ENCODE results near the gene GPR162. TPM values are rescaled to one million over a fixed set of nuclear protein-coding genes. Genes with fewer than 3 reads are reported as not detected.

The GPR162 gene
- total RNA-seq, 1 experiment from 2014 or later = 6.1 TPM

GRCh38 chr12:6784296-6784695, 37.3 kb upstream of the GPR162 start:
- H3K4me1 Mint-ChIP-seq = peaks cover 20 to 25% of the 10 kb centered on the region in 2 experiments
- no peaks in the 10 kb centered on the region for H3K27me3 ChIP-seq (ENCODE audit: insufficient read depth, low read length)
- no peaks in the 10 kb centered on the region for H4K20me1 ChIP-seq (ENCODE audit: control insufficient read depth, insufficient read depth, insufficient read length)
- no peak overlapping the region for H2BK12ac ChIP-seq (ENCODE audit: insufficient read length, low read depth, low read length)
- no peak for TF ChIP-seq CTCF (conservative IDR thresholded peaks at IDR 0.05)
- no peak overlapping the region for H3K56ac ChIP-seq (ENCODE audit: insufficient read length, low read depth, low read length)
- no peak overlapping the region for H2BK120ac ChIP-seq (ENCODE audit: low read depth, low read length, poor library complexity, severe bottlenecking)
- no peak overlapping the region for H3K27ac Mint-ChIP-seq
- no peak overlapping the region for H3T11ph ChIP-seq (ENCODE audit: low read length)
- H3K9ac ChIP-seq (ENCODE audit: extremely low read depth, insufficient read length, low read length) = no peak overlapping the region
- no peak for DNase-seq
- no peak overlapping the region; a peak in 1 of 5 replicates for H3K4me3 Mint-ChIP-seq
- no CpG with 5 or more reads among the region's 5 CpGs for WGBS (ENCODE audit: extremely low coverage, insufficient read length, low lambda C conversion rate)
- no peak overlapping the region for H4K5ac ChIP-seq (ENCODE audit: insufficient read length, low read depth, low read length)
- no peak overlapping the region for H4K91ac ChIP-seq (ENCODE audit: insufficient read length, low read depth, low read length)
- no peaks in the 10 kb centered on the region for H3K36me3 Mint-ChIP-seq (ENCODE audit: insufficient read depth in 1 of 3, low read depth in 3 of 3)
- no peak overlapping the region for H3K27ac ChIP-seq (ENCODE audit: insufficient read length, low read depth, low read length)
- no peaks in the 10 kb centered on the region for H3K9me3 Mint-ChIP-seq
- H3K4me1 ChIP-seq (ENCODE audit: insufficient read depth, low read length) = peaks cover 2% of the 10 kb centered on the region; the same call in 1 of the 2 replicates
- no peak overlapping the region for H2BK20ac ChIP-seq (ENCODE audit: low read depth, low read length, poor library complexity, severe bottlenecking)
- no peak overlapping the region for H2BK15ac ChIP-seq (ENCODE audit: low read depth, low read length)
- no peaks in the 10 kb centered on the region for H3K9me3 ChIP-seq (ENCODE audit: control insufficient read depth, low read depth, low read length)
- no peak overlapping the region for H3K14ac ChIP-seq (ENCODE audit: insufficient read depth, low read length)
- H2AK5ac ChIP-seq (ENCODE audit: insufficient read length, low read length) = no peak overlapping the region
- no peaks in the 10 kb centered on the region for H3K79me1 ChIP-seq (ENCODE audit: insufficient read depth, low read depth, low read length, poor library complexity, severe bottlenecking)
- no peak overlapping the region for H3K4ac ChIP-seq (ENCODE audit: low read depth, low read length)
- no peaks in the 10 kb centered on the region for H3K23me2 ChIP-seq (ENCODE audit: insufficient read length, low read depth, low read length, poor library complexity, severe bottlenecking)
- no peak overlapping the region for H4K8ac ChIP-seq (replicated peaks; ENCODE audit: insufficient read length, low read depth, low read length)
- H3K18ac ChIP-seq (ENCODE audit: insufficient read length, low read depth, low read length) = no peak overlapping the region
- no peaks in the 10 kb centered on the region for H3K79me2 ChIP-seq (ENCODE audit: insufficient read depth, low read length)
- peaks cover 10% of the 10 kb centered on the region for H3K27me3 Mint-ChIP-seq (ENCODE audit: low read depth)
- H2BK5ac ChIP-seq (ENCODE audit: insufficient read length, low read length) = no peak overlapping the region
- no peak overlapping the region for H3K23ac ChIP-seq (ENCODE audit: insufficient read length, low read depth, low read length)
- H3K4me2 ChIP-seq (ENCODE audit: insufficient read depth, insufficient read length, low read length) = no peak overlapping the region
- no peak overlapping the region for H2AFZ ChIP-seq (ENCODE audit: low read length)
